Endothelial cell of umbilical vein (primary cell): ENCODE results near the gene CDC25A. TPM values are rescaled to one million over a fixed set of nuclear protein-coding genes. Genes with fewer than 3 reads are reported as not detected.

Experiments
- BruUV-seq: library from RNA; stranded (reverse); fragments of 400-500 nt; replicated peaks from 2 replicates; lab custom pipeline; 2021; lab: Mats Ljungman, UMichigan
- CTCF ChIA-PET: fragments of 300-600, 350-600 bp; sonication (Branson Sonifier 250); formaldehyde crosslinking; loops from one replicate; lab custom pipeline; 2021; ENCODE audit warnings: antibody characterized with exemption, inconsistent platforms; lab: Charles Lee
- POLR2A ChIA-PET: fragments of 300-600, 350-600 bp; sonication (Branson Sonifier 250); formaldehyde crosslinking; loops from one replicate; lab custom pipeline; 2021; ENCODE audit warnings: antibody characterized with exemption, inconsistent platforms; lab: Charles Lee
- DNase-seq: peaks from one replicate; pipeline ENCODE4 v3.0.0-alpha.2; 2011; ENCODE audit warnings: low read depth, low spot score
- FAIRE-seq: peaks from 2 replicates; lab custom pipeline; 2011; peaks lifted over from hg19 to GRCh38; lab: Jason Lieb, UNC
- H2AFZ ChIP-seq: 2 replicates; pipeline ENCODE4 v1.6.0; 2012; ENCODE audit warnings: low read depth, low read length, control low read depth, inconsistent platforms
- H3K27ac ChIP-seq: 2 replicates; pipeline ENCODE4 v1.5.1; 2011; ENCODE audit warnings: low read depth, mild to moderate bottlenecking, control low read depth, low read length, moderate library complexity; ENCODE audit not compliant: insufficient read depth
- H3K27me3 ChIP-seq, 2 experiments: 2 replicates each; pipeline versions ENCODE4 v1.6.0 to v1.6.1; 2011; ENCODE audit warnings: low read length in 2 of 2, mixed read lengths in 1 of 2; ENCODE audit not compliant: control insufficient read depth in 2 of 2, insufficient read depth in 2 of 2
- H3K36me3 ChIP-seq, 2 experiments: 2 replicates in 1 of 2; 3 replicates in 1 of 2; pipeline ENCODE4 v1.5.1; 2011; ENCODE audit warnings: low read length in 2 of 2, mild to moderate bottlenecking in 1 of 2, moderate library complexity in 1 of 2; ENCODE audit not compliant: control insufficient read depth in 2 of 2, insufficient read depth in 2 of 2; ENCODE audit errors: extremely low read depth in 1 of 2
- H3K4me1 ChIP-seq: 3 replicates; pipeline ENCODE4 v1.5.1; 2011; ENCODE audit warnings: mild to moderate bottlenecking, low read length; ENCODE audit not compliant: control insufficient read depth, insufficient read depth; ENCODE audit errors: extremely low read depth
- H3K4me2 ChIP-seq: 2 replicates; pipeline ENCODE4 v1.6.1; 2011; ENCODE audit warnings: low read length, control low read depth, mixed read lengths; ENCODE audit not compliant: insufficient read depth
- H3K4me3 ChIP-seq, 3 experiments: fragments of 200-600 bp in 1 of 3; sonication (generic), shearing (Covaris generic) in 1 of 3; replicated peaks in 1 of 3; 2 replicates each; pipeline ENCODE4 v1.5.1; 2011 to 2016; ENCODE audit warnings: control low read depth in 3 of 3, low read length in 3 of 3, mild to moderate bottlenecking in 2 of 3, inconsistent platforms in 1 of 3, low read depth in 1 of 3, moderate library complexity in 1 of 3; ENCODE audit not compliant: insufficient read depth in 1 of 3
- H3K79me2 ChIP-seq: 2 replicates; pipeline ENCODE4 v1.6.0; 2012; ENCODE audit warnings: low read length, inconsistent platforms; ENCODE audit not compliant: control insufficient read depth, insufficient read depth
- H3K9ac ChIP-seq: replicated peaks from 2 replicates; pipeline ENCODE3; 2011; ENCODE audit warnings: low read length, control low read depth; ENCODE audit not compliant: insufficient read depth; ENCODE audit errors: extremely low read depth
- H3K9me1 ChIP-seq: replicated peaks from 3 replicates; pipeline ENCODE4 v1.6.0; 2011; ENCODE audit warnings: mild to moderate bottlenecking, low read length; ENCODE audit not compliant: control insufficient read depth, insufficient read depth; ENCODE audit errors: extremely low read depth
- H3K9me3 ChIP-seq: replicated peaks from 2 replicates; pipeline ENCODE4 v1.5.1; 2012; ENCODE audit warnings: low read length, inconsistent platforms; ENCODE audit not compliant: control insufficient read depth, insufficient read depth
- H4K20me1 ChIP-seq: replicated peaks from 2 replicates; pipeline ENCODE3; 2011; ENCODE audit warnings: mild to moderate bottlenecking, low read length; ENCODE audit not compliant: control insufficient read depth, insufficient read depth; ENCODE audit errors: extremely low read depth
- CTCF ChIP-seq, 2 donors: IDR thresholded peaks; 1 replicate in 1 of 2; 2 replicates in 1 of 2; pipeline ENCODE4 v1.5.1; 2011; ENCODE audit warnings: low read length in 2 of 2, mild to moderate bottlenecking in 2 of 2, moderate library complexity in 2 of 2, control low read depth in 1 of 2, inconsistent platforms in 1 of 2, low read depth in 1 of 2; ENCODE audit not compliant: insufficient read depth in 1 of 2; ENCODE audit errors: extremely low read depth in 1 of 2
- EZH2 ChIP-seq: IDR thresholded peaks from 2 replicates; pipeline ENCODE4 v1.6.1; 2012; ENCODE audit warnings: borderline replicate concordance, low read depth, mild to moderate bottlenecking, moderate library complexity, low read length, inconsistent platforms; ENCODE audit not compliant: severe bottlenecking
- FOS ChIP-seq: IDR thresholded peaks from 2 replicates; pipeline ENCODE4 v1.6.1; 2011; ENCODE audit warnings: mild to moderate bottlenecking, low read length, moderate library complexity, borderline replicate concordance; ENCODE audit not compliant: insufficient read depth
- GATA2 ChIP-seq: IDR thresholded peaks from 2 replicates; pipeline ENCODE4 v1.7.0; 2011; ENCODE audit warnings: low read depth, mild to moderate bottlenecking, moderate library complexity, mixed read lengths, low read length; ENCODE audit not compliant: insufficient read length, insufficient read depth
- JUN ChIP-seq: IDR thresholded peaks from 2 replicates; pipeline ENCODE4 v1.6.1; 2011; ENCODE audit warnings: borderline replicate concordance, low read depth; ENCODE audit not compliant: insufficient read length, insufficient read depth
- MYC ChIP-seq: IDR thresholded peaks from one replicate; pipeline ENCODE4 v1.6.1; 2011; ENCODE audit warnings: mild to moderate bottlenecking, low read depth, low read length
- POLR2A ChIP-seq: IDR thresholded peaks from 2 replicates; pipeline ENCODE4 v1.6.1; 2012; ENCODE audit warnings: low read depth, mild to moderate bottlenecking, control low read depth, low read length
- POLR2AphosphoS5 ChIP-seq: IDR thresholded peaks from 2 replicates; pipeline ENCODE4 v1.6.1; 2012; ENCODE audit warnings: low read depth, mild to moderate bottlenecking, control low read depth, low read length, moderate library complexity; ENCODE audit not compliant: insufficient read depth
- dilution Hi-C: fragments of 300-500 bp; cut with MboI; formaldehyde crosslinking; loops from one replicate; pipeline ENCODE4 v1.15.0; 2019; ENCODE audit warnings: low sequenced_read_pairs; ENCODE audit not compliant: extremely low pct_ligation_motif_present
- intact Hi-C: fragments of 100-400 bp; cut with micrococcal nuclease; formaldehyde crosslinking; loops from one replicate; pipeline ENCODE4 v1.10.0; 2022
- polyA plus RNA-seq, 4 experiments: library from polyadenylated mRNA; depleted of rRNA in 3 of 4; stranded (reverse) in 3 of 4; unstranded in 1 of 4; fragments of >200 nt; gene quantifications; 2 replicates each; pipeline versions ENCODE4 v1.2.1 to v1.2.3, GENCODE V29; 2011 to 2012; ENCODE audit warnings: missing spikeins in 1 of 4
- total RNA-seq: library from RNA; stranded (reverse); gene quantifications from 2 replicates; pipeline ENCODE4 v1.2.3, GENCODE V29; 2021
- TF ChIP-seq, protein P1 (sequence below): IDR thresholded peaks from 2 replicates; pipeline ENCODE4 v1.6.1; 2011; ENCODE audit not compliant: insufficient read depth, insufficient read length

CDC25A gene
- total and polyA plus RNA-seq, 2 donors (not counting 3 experiments of a cell fraction or from before 2014, with no cell fraction given), result 5.5 to 18.4 TPM

GRCh38 chr3:48156163-48156562, 32.1 kb downstream of the CDC25A start:
- Histone ChIP-seq H3K79me2 (no peaks in the 10 kb centered on the region), H2AFZ (no peak overlapping the region), H3K4me2 (no peak overlapping the region), H4K20me1 (no peaks in the 10 kb centered on the region), H3K27ac (no peak overlapping the region), H3K4me3 (no peak overlapping the region), H3K9me1 (no peaks in the 10 kb centered on the region), H3K36me3 (peaks cover 8 to 10% of the 10 kb centered on the region in 2 experiments), H3K9me3 (no peaks in the 10 kb centered on the region), H3K4me1 (peaks cover 15% of the 10 kb centered on the region), H3K9ac (no peak overlapping the region), H3K27me3 (no peaks in the 10 kb centered on the region)
- dilution Hi-C loops, result no loop called here
- FAIRE-seq (no peak), DNase-seq (no peak)
- CTCF ChIA-PET, result interaction anchor here (1.1 to 3.3 kb wide), 4 partner anchors 76 to 634 kb away, joined by 4 to 24 read pairs (median 10); no protein-coding TSS in a partner anchor
- POLR2A ChIA-PET, result interaction anchor here (0.6 kb wide), 1 partner anchor 25 kb away, joined by 3 read pairs; no protein-coding TSS in a partner anchor
- no peak for TF ChIP-seq POLR2AphosphoS5
- TF ChIP-seq GATA2, result no peak
- TF ChIP-seq FOS, result no peak
- TF ChIP-seq CTCF (IDR thresholded peaks at IDR 0.05; ENCODE audit: extremely low read depth in 1 of 2, insufficient read depth in 1 of 2, low read depth in 1 of 2, low read length in 2 of 2), result no peak
- TF ChIP-seq MYC, result no peak
- TF ChIP-seq JUN, result no peak
- TF ChIP-seq EZH2, result no peak
- TF ChIP-seq POLR2A, result no peak
- TF ChIP-seq, protein P1, sequence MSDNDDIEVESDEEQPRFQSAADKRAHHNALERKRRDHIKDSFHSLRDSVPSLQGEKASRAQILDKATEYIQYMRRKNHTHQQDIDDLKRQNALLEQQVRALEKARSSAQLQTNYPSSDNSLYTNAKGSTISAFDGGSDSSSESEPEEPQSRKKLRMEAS, result no peak
- intact Hi-C loops, result no loop called here
- BruUV-seq, result no TSS peak
